SHP77 (cell line): Measurements from ENCODE around the gene PNN.
A peak's percentile ranks its signal among the peaks of the same experiment; 100 is the strongest.
"Not testable (repeated sequence)": the region's sequence is repeated elsewhere in the genome, so short reads cannot be mapped to it uniquely, and the experiment has no call there.

Source experiments
- DNase-seq, 2 experiments: peaks; one replicate each; lab custom pipeline; 2025; lab: John Stamatoyannopoulos, UW

The PNN gene

DNA sequence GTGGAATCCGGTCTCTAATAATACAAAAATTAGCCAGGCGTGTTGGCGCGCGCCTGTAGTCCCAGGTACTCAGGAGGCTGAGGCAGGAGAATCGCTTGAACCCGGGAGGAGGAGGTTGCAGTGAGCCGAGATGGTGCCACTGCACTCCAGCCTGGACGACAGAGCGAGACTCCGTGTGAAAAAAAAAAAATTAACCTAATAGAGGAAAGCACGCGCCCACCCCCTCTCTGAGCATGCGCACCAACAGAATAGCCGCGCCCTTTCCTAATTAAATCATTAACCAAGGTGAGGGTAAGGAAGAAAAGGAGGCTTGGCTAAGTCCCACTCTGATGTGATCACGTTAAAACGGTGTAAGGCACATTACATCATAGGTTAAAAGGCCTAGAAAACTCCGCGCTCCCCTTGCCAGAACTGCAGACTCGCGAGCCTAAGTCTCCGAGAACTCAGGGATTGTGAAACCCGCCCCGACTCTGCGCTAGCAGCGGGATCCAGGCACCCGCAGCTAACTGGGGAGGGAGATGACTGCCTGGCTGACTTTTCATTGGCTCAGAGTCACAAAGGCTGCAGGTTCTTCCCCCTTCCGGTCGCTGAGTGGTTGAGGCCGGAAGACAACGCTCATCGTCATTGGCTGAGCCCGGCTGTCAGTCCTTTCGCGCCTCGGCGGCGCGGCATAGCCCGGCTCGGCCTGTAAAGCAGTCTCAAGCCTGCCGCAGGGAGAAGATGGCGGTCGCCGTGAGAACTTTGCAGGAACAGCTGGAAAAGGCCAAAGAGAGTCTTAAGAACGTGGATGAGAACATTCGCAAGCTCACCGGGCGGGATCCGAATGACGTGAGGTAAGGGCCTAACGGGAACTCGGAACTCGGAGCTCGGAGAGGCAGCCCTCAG is at the start of gene PNN:
TSS of gene PNN (plus strand) at position 695 of the 885 bp plus-strand sequence. CDS start at position 721, 26 bp downstream.
- DNase-seq = peak; percentile 100

GRCh38 chr14:39137835-39138234 is 37.2 kb upstream of the PNN start:
- DNase-seq = not testable (repeated sequence)

DNA sequence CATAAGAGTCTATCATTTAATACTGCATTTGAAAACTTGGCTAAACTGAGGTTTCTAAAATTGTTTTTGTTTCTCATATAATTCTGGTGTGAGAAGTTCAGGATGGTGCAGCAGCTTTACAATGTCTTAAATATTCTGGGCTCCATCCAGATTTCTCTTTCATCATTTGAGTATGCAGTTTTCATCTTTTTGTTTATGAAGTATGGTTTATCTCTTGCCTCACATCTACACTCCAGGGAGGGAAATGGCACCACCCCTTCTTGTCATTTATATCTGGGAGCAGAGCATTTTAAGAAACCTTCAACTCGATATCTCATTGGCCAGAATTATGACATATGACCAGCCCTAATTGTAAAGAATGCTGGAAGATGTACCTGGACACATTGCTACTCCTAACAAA is 36.6 kb upstream of the PNN start:
- no peak for DNase-seq

DNA sequence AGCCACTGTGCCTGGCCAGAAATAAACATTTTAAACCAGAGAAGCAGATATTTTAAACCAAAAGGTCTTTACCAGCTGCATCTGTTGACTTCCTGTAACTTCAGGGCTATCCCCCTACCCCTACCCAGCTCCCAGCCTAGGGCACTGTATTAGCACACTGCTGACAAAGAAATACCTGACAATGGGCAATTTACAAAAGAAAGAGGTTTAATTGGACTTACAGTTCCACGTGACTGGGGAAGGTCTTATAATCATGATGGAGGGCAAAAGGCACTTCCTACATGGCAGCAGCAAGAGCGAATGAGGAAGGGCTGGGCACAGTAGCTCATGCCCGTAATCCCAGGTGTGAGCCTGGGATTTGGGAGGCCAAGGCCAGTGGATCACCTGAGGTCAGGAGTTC is 34.9 kb upstream of the PNN start:
- DNase-seq = no peak

GRCh38 chr14:39141623-39142022 is 33.4 kb upstream of the PNN start:
- not testable (repeated sequence) for DNase-seq

DNA sequence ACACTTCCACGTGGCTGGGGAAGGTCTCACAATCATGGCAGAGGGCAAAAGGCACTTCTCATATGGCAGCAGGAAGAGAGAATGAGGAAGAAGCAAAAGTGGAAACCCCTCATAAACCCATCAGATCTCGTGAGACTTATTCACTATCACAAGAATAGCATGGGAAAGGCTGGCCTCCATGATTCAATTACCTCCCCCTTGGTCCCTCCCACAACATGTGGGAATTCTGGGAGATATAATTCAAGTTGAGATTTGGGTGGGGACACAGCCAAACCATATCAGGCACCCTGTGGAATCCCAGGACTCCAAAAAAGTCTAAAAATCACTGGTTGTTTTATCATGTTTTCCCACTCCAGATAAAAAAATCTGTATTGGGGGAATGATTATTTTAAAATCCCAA is 31.8 kb upstream of the PNN start:
- not testable (repeated sequence) for DNase-seq

- DNase-seq = no peak
These were observed 29.6 kb upstream of the PNN start for GRCh38 chr14:39145266-39145966.

DNA sequence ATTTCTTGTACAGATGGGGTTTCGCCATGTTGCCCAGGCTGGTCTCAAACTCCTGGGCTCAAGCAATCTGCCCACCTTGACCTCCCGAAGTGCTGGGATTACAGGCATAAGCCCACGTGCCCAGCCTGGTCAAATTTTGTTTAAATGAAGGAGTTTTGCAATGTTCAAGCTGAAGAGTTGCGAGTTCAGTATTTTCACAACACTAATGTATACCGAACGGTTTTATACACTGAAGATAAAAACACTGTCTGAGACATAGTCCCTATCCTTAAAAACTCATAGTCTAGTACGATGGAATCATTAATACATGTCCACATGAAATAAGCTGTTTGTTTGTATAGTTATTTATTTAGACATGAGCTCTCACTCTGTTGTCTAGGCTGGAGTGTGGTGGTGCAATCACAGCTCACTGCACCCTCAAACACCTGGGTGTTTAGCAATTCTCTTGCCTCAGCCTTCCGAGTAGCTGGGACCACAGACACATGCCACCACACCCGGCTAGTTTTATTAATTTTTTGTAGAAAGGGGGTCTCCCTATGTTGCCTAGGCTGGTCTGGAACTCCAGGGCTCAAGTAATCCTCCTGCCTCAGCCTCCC is 20.4 kb upstream of the PNN start:
- DNase-seq = no peak

- no peak for DNase-seq
These were observed 17.6 kb upstream of the PNN start for GRCh38 chr14:39157491-39157890.

GRCh38 chr14:39158222-39158858 is 16.7 kb upstream of the PNN start:
- DNase-seq = no peak

- no peak for DNase-seq
These were observed 14.6 kb upstream of the PNN start for GRCh38 chr14:39160494-39160893.

- not testable (repeated sequence) for DNase-seq
These were observed 7.2 kb upstream of the PNN start for GRCh38 chr14:39167797-39168320.

GRCh38 chr14:39168591-39168990 is 6.5 kb upstream of the PNN start:
- DNase-seq = no peak

DNA sequence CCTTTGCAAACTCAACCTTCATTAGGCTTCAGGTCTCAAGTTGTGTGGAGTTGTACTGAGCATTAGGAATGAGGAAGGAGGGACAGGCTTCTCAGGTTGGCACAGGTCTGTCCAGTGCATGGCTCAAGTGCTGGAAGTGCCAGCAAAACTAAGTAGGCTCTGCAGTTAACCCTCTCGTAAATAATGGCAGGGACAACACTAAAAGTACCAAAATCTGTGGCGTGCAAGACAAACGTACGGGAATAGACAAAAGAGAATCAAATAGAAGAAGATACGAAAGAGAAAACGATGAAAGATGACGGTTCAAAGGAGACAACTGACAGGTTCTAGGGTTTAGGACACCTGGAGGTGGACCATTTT is 5.5 kb upstream of the PNN start:
- DNase-seq = peak in 1 of 2 experiments; percentile 32

DNA sequence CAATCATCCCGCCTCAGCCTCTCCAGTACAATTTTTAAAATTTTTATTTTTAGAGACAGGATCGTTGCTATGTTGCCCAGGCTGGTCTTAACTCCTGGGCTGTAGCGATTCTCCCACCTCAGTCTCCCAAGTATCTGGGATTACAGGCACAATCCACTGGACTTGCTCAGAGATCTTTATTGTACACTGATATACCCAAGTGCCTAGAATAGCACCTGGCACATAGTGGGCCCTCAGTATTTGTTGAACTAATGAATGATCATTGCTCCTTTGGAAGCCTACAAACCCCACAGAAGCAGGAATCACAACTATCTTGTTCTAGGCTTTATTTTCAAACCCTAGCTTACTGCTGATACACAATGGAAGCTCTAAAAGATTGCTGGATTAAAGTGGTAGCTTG is 1.9 kb upstream of the PNN start:
- no peak for DNase-seq

GRCh38 chr14:39175445-39176262 is 600 bp downstream of the PNN start:
- DNase-seq = peak; percentile 40 to 49

DNA sequence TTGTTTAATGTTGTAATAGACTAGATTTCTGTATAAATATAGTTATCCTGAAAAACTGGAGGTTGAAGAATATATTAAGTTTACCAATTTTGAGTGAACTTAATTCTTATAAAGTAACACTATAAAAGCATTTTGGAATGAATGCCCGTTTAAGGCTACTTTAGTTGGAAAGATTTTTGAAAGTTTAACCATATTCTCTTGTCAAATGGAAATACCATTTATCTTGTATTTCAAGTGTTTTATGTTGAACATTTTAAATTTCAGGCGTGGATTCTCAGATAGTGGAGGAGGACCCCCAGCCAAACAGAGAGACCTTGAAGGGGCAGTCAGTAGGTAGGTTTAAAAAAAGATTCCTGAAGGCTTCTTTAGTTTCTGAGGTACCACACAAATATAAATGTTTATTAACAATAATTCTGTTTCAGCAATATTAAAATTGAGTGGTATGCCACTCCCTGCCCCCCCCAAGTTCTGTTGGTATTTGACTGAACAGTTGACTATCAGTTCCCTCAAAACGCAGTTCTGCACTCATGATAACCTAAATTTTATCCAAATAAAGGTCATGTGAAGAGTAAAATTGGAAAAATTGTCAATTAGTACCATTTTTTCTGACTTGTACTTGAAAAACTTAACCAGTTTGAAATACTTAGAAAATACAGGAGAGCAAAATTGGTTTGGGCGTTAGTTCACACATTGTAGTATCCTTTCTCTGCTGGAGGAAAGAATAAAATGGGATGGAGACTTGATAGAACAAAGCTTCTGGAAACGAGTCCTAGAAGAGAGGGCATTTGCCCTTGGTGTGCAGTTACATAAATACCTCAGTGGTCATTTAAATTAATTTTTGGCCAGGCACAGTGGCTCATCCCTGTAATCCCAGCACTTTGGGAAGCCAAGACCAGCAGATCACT is 1.5 kb downstream of the PNN start:
- no peak for DNase-seq

GRCh38 chr14:39177168-39177545 is 2.1 kb downstream of the PNN start:
- no peak for DNase-seq

DNA sequence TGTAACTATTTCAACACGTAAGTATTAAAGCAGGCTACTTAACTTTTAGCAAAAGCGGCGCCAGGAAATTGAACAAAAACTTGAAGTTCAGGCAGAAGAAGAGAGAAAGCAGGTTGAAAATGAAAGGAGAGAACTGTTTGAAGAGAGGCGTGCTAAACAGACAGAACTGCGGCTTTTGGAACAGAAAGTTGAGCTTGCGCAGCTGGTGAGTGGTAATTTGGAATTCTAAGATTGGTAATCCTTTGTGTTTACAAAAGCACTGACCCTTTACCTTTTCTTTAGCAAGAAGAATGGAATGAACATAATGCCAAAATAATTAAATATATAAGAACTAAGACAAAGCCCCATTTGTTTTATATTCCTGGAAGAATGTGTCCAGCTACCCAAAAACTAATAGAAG is 4.0 kb downstream of the PNN start:
- no peak for DNase-seq

DNA sequence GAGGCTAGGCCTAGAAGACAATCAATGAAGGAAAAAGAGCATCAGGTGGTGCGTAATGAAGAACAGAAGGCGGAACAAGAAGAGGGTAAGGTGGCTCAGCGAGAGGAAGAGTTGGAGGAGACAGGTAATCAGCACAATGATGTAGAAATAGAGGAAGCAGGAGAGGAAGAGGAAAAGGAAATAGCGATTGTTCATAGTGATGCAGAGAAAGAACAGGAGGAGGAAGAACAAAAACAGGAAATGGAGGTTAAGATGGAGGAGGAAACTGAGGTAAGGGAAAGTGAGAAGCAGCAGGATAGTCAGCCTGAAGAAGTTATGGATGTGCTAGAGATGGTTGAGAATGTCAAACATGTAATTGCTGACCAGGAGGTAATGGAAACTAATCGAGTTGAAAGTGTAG is 5.5 kb downstream of the PNN start:
- no peak for DNase-seq
